HG02973 (cell line): ENCODE results near the gene CTNS.

Experiments used
- ATAC-seq: cut with Tn5 transposase; IDR thresholded peaks from one replicate; pipeline ENCODE4 v1.9.1; 2021; ENCODE audit warnings: moderate library complexity; ENCODE audit not compliant: unreplicated experiment

The CTNS gene

DNA sequence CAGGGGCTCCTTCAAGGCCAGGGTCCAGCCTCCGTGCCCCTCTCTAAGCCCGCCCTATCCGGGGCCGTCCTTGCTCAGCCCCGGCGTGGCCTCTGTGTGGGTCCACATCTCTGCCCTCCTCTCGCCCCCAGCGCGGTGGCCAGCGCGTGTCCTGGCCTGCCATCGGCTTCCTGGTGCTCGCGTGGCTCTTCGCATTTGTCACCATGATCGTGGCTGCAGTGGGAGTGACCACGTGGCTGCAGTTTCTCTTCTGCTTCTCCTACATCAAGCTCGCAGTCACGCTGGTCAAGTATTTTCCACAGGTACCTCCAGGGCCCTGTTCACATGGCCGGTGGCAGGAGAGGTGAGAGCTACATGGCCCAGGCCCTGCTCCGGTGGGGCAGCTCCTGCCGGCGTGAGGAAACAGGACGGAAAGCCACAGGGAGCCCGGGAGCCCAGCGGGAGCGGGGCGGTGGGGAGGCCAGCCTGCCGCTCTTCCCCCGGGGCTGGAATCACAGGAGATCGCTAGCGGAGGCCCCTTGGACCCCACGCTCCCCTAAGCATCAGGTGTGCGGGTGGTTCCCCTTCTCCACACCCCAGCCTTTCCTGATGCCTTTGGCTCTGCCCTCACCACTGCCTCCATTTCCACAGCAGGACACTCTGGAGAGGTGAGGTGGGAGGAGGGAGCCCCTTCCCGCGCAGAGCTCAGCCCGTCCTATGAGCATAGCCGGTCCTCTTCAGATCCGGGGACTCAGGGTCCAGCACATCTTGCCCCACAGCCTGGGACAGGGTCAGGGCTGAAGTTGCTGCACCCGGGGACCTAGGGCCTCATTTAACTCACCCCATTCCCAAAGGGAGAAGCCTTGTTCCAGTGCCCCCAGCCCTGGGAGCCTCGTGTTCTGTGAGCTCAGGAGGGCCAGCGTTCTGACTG lies 21.6 kb downstream of the CTNS start:
- ATAC-seq = no peak

DNA sequence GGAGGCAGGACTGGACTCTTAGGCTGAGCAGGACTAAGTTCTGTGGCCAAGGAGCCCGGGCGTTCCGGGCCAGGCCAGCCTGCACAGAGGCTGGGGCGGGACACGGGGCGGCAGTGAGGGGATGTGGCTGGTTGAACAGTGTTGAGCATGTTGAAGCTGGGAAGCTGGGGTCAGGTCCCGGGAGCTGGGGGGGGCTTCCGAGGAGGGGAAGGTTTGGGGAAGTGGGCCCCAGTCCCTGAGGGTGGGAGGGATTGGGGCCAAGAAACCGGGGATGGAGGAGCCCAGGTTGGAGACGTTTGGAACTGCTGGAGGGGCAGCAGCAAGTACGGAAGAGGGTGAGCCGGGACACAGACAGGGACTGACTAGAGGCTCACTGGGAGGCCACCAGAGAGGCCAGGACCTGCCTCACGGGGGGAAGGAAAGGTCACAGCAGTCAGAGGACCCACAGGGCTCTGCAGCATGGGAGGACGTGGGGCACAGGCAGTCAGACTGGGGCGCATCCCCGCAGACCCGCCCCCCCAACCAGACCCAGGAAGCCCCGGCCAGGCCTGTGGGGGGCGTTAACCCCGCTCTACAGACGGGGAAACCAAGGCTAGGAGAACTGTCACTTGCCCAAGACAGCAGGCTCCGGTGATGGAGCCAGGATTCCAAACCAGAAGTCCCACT lies 22.4 kb downstream of the CTNS start:
- ATAC-seq = no peak

GRCh38 chr17:3659541-3660111 lies 23.1 kb downstream of the CTNS start:
- ATAC-seq = no peak

DNA sequence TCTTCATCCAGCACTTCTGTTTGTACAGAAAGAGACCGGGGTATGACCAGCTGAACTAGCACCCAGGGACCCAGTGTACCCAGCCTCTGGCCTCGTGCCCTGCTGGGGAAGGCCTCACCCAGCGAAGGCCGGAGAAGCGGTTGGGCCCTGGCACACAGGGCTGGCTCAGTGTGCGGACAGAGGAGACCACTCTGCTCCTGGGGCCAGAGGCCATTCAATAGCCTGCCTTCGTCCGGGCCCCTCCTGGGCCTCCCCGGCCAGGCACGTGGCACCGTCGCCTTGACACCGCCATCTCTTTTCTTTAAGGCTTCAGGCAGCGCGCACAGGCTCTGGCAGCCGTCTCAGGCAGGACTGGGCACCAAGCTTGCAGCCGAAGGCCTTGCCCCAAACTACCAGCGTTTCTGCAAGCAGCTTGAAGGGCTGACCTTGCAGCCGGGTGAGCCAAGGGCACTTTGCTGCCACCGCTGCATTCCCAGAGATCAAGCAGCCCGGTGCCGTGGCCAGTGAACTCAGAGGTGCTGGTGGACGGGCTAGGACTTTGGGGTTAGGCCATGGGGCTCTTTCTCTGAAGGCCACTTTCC lies 23.8 kb downstream of the CTNS start:
- no peak for ATAC-seq

- ATAC-seq = no peak
Observed at GRCh38 chr17:3663102-3664011, 26.8 kb downstream of the CTNS start.

GRCh38 chr17:3665834-3666233 lies 29.3 kb downstream of the CTNS start:
- no peak for ATAC-seq

DNA sequence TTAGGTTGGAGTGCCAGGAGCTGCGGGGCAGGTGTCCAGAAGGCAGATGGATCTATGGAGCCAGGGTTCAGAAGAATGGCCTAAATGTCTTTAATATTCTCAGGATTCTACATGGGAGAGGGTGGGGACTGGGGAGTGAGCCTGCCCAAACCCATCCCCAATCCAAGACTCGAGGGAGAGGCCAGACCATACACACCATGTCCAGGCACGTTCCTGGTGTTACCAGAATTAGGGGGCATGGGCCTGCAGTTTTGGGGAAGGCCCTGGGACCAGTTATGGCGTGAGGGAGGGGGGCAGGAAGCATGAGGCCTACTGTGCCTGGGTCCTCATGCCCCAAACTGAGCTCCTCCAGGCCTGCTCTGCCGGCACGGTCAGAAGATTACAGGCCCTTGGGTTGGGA lies 30.0 kb downstream of the CTNS start:
- no peak for ATAC-seq

- peak; percentile 9 for ATAC-seq
Observed at GRCh38 chr17:3667366-3668278, 31.1 kb downstream of the CTNS start.

- peak; percentile 81 for ATAC-seq
Observed at GRCh38 chr17:3668279-3669084, 31.9 kb downstream of the CTNS start, which contains the start of the genes EMC6 and TAX1BP3. EMC6 (plus strand) TSS chr17:3668812; CDS start chr17:3669147, 335 bp downstream. TAX1BP3 (minus strand) TSS chr17:3668578; CDS start chr17:3668526, 52 bp downstream.

GRCh38 chr17:3669085-3669347 lies 32.5 kb downstream of the CTNS start:
- ATAC-seq = peak; percentile 3

DNA sequence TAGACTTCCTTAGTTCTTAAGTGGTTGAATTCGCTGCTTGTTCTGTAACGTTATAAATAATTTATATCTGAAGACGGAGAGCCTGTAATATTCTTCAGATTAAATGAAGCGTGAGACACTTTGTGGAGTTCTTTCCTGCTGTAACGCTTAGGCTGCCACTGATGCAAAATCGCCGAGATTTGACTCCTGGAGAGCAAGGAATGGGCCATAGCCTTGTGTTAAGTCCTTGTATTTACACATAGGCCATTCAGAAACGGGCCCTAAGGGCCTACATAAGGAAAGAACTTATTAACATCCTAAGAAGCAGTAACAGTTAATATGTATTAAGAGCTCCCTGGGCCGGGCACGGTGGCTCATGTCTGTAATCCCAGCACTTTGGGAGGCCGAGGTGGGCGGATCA lies 33.0 kb downstream of the CTNS start:
- ATAC-seq = no peak

DNA sequence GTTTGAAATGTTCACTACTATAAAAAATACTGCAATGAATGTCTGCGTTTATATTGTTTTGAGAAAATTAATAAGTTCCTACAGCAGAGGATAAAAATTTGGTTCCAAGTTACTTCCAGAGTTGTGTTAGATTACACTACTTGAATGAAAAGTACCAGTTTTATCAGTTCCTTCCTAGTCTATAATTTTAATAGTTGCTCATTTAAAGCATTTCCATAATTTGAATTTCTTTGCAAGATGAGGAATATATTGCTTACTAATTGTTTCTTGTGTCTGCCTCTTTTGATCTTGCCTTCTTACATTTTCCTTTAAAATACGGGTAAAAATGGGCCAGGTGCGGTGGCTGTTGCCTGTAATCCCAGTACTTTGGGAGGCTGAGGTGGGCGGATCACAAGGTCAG lies 36.0 kb downstream of the CTNS start:
- ATAC-seq = no peak

GRCh38 chr17:3675886-3676285 lies 39.3 kb downstream of the CTNS start:
- ATAC-seq = no peak

GRCh38 chr17:3678095-3678820 lies 41.7 kb downstream of the CTNS start:
- no peak for ATAC-seq

DNA sequence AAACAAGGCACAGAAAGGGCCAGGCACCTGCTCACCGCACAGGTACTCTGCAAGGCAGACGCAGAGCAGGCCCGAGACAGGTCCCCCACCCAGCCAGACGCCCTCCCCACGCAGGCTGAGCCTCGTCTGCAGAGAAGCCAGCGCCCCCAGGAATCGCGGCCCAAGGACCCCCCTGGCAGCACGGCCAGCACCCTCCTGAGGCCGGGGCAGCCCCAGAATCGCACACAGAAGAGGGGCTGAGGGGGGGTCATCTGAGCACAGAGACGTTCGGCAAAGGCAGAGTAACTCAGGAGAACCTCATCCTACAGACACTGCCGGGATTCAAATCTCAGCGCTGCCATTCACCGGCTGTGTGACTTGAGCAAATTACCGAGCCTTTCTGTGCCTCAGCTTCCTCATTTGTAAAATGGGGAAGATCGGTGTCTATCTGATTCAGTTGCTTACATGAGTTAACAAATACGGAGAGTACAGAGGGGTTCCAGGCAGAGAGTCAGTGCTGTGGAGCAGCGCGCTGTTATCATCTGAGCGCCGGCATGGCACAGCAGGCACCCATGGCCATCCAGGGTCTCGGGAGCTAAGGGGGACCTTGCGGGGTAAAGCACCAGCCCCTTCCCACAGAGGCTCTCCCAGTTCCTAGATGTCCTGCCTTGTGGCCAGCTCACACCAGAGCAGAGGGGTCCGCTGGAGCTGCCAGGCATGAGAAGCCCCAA lies 42.4 kb downstream of the CTNS start:
- ATAC-seq = no peak

GRCh38 chr17:3679531-3680126 lies 43.1 kb downstream of the CTNS start:
- no peak for ATAC-seq

GRCh38 chr17:3681057-3681456 lies 44.5 kb downstream of the CTNS start:
- no peak for ATAC-seq
